ENCODE data around the gene TNFSF15.

Gene TNFSF15

GRCh38 chr9:114813717-114814418, 8.0 kb upstream of the TNFSF15 start:
- DNase-seq (ENCODE audit: low read depth), result no peak
- H3K4me3 ChIP-seq (replicated peaks; ENCODE audit: low read depth, low read length), result no peak overlapping the region
- no peak for TF ChIP-seq CTCF (IDR thresholded peaks at IDR 0.05; ENCODE audit: low read length, missing control alignments)

GRCh38 chr9:114811966-114812636, 6.3 kb upstream of the TNFSF15 start:
- H3K4me3 ChIP-seq (replicated peaks; ENCODE audit: low read depth, low read length), result no peak overlapping the region
- DNase-seq (ENCODE audit: low read depth), result no peak
- TF ChIP-seq CTCF (IDR thresholded peaks at IDR 0.05; ENCODE audit: low read length, missing control alignments), result no peak

GRCh38 chr9:114811301-114811700, 5.5 kb upstream of the TNFSF15 start:
- TF ChIP-seq CTCF (IDR thresholded peaks at IDR 0.05; ENCODE audit: low read length, missing control alignments), result no peak
- no peak overlapping the region for H3K4me3 ChIP-seq (replicated peaks; ENCODE audit: low read depth, low read length)
- DNase-seq (ENCODE audit: low read depth), result peak; percentile 79

DNA sequence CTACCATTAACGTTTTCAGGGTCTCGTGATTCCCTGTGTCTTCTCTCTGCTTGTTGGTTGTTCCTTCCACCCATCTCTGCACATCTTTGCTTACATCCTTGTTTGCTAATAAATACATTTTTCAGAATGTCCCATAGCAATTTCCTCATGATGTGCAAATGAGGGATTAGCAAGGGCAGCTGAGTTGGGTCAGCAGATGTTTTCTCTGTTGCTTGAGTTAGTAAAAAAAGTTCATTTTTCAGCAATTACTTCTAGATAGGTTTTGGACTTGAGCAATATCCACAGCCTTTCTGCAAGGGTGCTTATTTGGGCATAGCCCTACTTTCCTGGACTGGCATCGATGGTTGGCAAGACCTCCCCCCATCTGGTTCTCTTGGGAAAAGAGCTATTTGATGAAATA, 4.8 kb upstream of the TNFSF15 start:
- no peak for TF ChIP-seq CTCF (IDR thresholded peaks at IDR 0.05; ENCODE audit: low read length, missing control alignments)
- H3K4me3 ChIP-seq (replicated peaks; ENCODE audit: low read depth, low read length), result no peak overlapping the region
- DNase-seq (ENCODE audit: low read depth), result no peak

GRCh38 chr9:114806526-114806900, 674 bp upstream of the TNFSF15 start:
- no peak overlapping the region for H3K4me3 ChIP-seq (replicated peaks; ENCODE audit: low read depth, low read length)
- no peak for TF ChIP-seq CTCF (IDR thresholded peaks at IDR 0.05; ENCODE audit: low read length, missing control alignments)
- DNase-seq (ENCODE audit: low read depth), result no peak

DNA sequence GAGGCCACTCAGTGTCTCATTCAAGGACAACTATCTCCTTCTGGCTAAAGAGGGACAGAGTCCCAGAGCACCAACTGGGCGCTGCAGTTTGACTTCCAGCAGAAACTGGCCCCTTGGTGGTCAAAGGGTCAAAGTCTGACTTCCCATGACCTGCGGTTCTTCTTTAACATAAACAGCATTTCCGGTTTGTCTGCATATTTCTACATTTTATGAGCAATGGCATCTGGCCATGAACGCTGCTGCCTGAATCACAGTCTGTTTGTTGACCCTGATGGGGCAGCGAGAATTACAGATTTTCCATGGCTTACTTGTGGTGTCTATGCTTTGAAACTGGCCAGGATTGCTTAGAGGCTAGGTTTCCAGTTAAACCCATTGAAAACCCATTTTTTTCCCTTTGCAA, 1.3 kb downstream of the TNFSF15 start:
- TF ChIP-seq CTCF (IDR thresholded peaks at IDR 0.05; ENCODE audit: low read length, missing control alignments), result no peak
- DNase-seq (ENCODE audit: low read depth), result peak; percentile 77
- H3K4me3 ChIP-seq (replicated peaks; ENCODE audit: low read depth, low read length), result no peak overlapping the region

All from fibroblast of pulmonary artery (primary cell).